ENCODE measurements around the gene DENND1A. TPM values are rescaled to one million over a fixed set of nuclear protein-coding genes. Genes with fewer than 3 reads are reported as not detected.

The DENND1A gene
- total RNA-seq, 1 donor from 2014 or later = 12.7 TPM

- Histone ChIP-seq H2AFZ (ENCODE audit: low read depth, low read length) (no peak overlapping the region), H3K9ac (ENCODE audit: low read length) (no peak overlapping the region), H3K36me3 (ENCODE audit: insufficient read depth, low read length) (no peaks in the 10 kb centered on the region), H4K20me1 (ENCODE audit: insufficient read depth, low read length) (no peaks in the 10 kb centered on the region), H3K4me1 (ENCODE audit: insufficient read depth, low read length) (no peaks in the 10 kb centered on the region), H3K27ac (ENCODE audit: low read depth, low read length) (no peak overlapping the region), H3K9me3 (ENCODE audit: insufficient read depth, low read depth, low read length) (no peaks in the 10 kb centered on the region), H3K4me3 (ENCODE audit: insufficient read depth, low read depth, low read length) (no peak overlapping the region), H3K27me3 (ENCODE audit: insufficient read depth, low read length) (no peaks in the 10 kb centered on the region), H3K79me2 (ENCODE audit: insufficient read depth, low read length) (no peaks in the 10 kb centered on the region), H3K4me2 (ENCODE audit: low read length) (no peak overlapping the region)
- H3K9me3 Mint-ChIP-seq (ENCODE audit: unreplicated experiment) = peaks cover 3% of the 10 kb centered on the region
- H3K4me1 Mint-ChIP-seq (ENCODE audit: low read depth, unreplicated experiment) = no peaks in the 10 kb centered on the region
- peaks cover 25% of the 10 kb centered on the region for H3K36me3 Mint-ChIP-seq (ENCODE audit: low read depth, unreplicated experiment)
- FAIRE-seq (no peak), DNase-seq (ENCODE audit: low read depth) (no peak)
- no peak overlapping the region for H3K27ac Mint-ChIP-seq (ENCODE audit: unreplicated experiment)
- H3K27me3 Mint-ChIP-seq (ENCODE audit: low read depth, unreplicated experiment) = peaks cover 56% of the 10 kb centered on the region
- H3K4me3 Mint-ChIP-seq (ENCODE audit: unreplicated experiment) = no peak overlapping the region
- TF ChIP-seq EZH2 (IDR thresholded peaks at IDR 0.05; ENCODE audit: insufficient read depth, low read length) (no peak), CTCF (IDR thresholded peaks at IDR 0.05; ENCODE audit: insufficient read depth, low read depth, low read length) (no peak)
These were observed 514.7 kb downstream of the DENND1A start for GRCh38 chr9:123414936-123415930.

- H3K9me3 ChIP-seq (ENCODE audit: insufficient read depth, low read depth, low read length) = no peaks in the 10 kb centered on the region
- DNase-seq (ENCODE audit: low read depth) (no peak), FAIRE-seq (no peak)
- H3K4me3 Mint-ChIP-seq (ENCODE audit: unreplicated experiment) = no peak overlapping the region
- no peaks in the 10 kb centered on the region for H3K36me3 ChIP-seq (ENCODE audit: insufficient read depth, low read length)
- H3K27me3 ChIP-seq (ENCODE audit: insufficient read depth, low read length) = no peaks in the 10 kb centered on the region
- H3K79me2 ChIP-seq (ENCODE audit: insufficient read depth, low read length) = no peaks in the 10 kb centered on the region
- peaks cover 18% of the 10 kb centered on the region for H3K36me3 Mint-ChIP-seq (ENCODE audit: low read depth, unreplicated experiment)
- no peak overlapping the region for H2AFZ ChIP-seq (ENCODE audit: low read depth, low read length)
- H3K27me3 Mint-ChIP-seq (ENCODE audit: low read depth, unreplicated experiment) = peaks cover 59% of the 10 kb centered on the region
- H3K4me2 ChIP-seq (ENCODE audit: low read length) = no peak overlapping the region
- H4K20me1 ChIP-seq (ENCODE audit: insufficient read depth, low read length) = no peaks in the 10 kb centered on the region
- H3K27ac Mint-ChIP-seq (ENCODE audit: unreplicated experiment) = no peak overlapping the region
- TF ChIP-seq EZH2 (IDR thresholded peaks at IDR 0.05; ENCODE audit: insufficient read depth, low read length) (no peak), CTCF (IDR thresholded peaks at IDR 0.05; ENCODE audit: insufficient read depth, low read depth, low read length) (no peak)
- no peaks in the 10 kb centered on the region for H3K4me1 ChIP-seq (ENCODE audit: insufficient read depth, low read length)
- H3K9ac ChIP-seq (ENCODE audit: low read length) = no peak overlapping the region
- no peak overlapping the region for H3K4me3 ChIP-seq (ENCODE audit: insufficient read depth, low read depth, low read length)
- no peaks in the 10 kb centered on the region for H3K9me3 Mint-ChIP-seq (ENCODE audit: unreplicated experiment)
- H3K4me1 Mint-ChIP-seq (ENCODE audit: low read depth, unreplicated experiment) = no peaks in the 10 kb centered on the region
- no peak overlapping the region for H3K27ac ChIP-seq (ENCODE audit: low read depth, low read length)
These were observed 515.7 kb downstream of the DENND1A start for GRCh38 chr9:123414204-123414603.

Data from astrocyte (in vitro differentiated cells and primary cell).